GM23338 (cell line): ENCODE measurements around the gene MTMR6. TPM values are rescaled to one million over a fixed set of nuclear protein-coding genes. Genes with fewer than 3 reads are reported as not detected.

ENCODE experiments used
- ATAC-seq: fragments of 200-7000 bp; cut with Tn5 transposase; 3 replicates; pipeline ENCODE4 v1.9.1; 2020
- DNase-seq: peaks from one replicate; pipeline ENCODE4 v3.0.0-alpha.2; 2015; ENCODE audit warnings: low spot score
- H2AFZ ChIP-seq: fragments of 200-600 bp; sonication (generic); 2 replicates; pipeline ENCODE4 v1.8.0; 2016; ENCODE audit warnings: antibody characterized with exemption, mild to moderate bottlenecking, moderate library complexity
- H3F3A ChIP-seq: fragments of 200-600 bp; sonication (generic); replicated peaks from 2 replicates; pipeline ENCODE4 v1.8.0; 2017; ENCODE audit warnings: antibody characterized with exemption, mixed run types, low read depth
- H3K27ac ChIP-seq: fragments of 200-600 bp; sonication (generic); 2 replicates; pipeline ENCODE4 v1.6.1; 2016; ENCODE audit warnings: low read depth
- H3K27me3 ChIP-seq: fragments of 200-600 bp; sonication (generic); 2 replicates; pipeline ENCODE4 v1.8.0; 2016; ENCODE audit warnings: mild to moderate bottlenecking, mixed run types, moderate library complexity; ENCODE audit not compliant: insufficient read depth
- H3K36me3 ChIP-seq: fragments of 200-600 bp; sonication (generic); 2 replicates; pipeline ENCODE4 v1.8.0; 2016; ENCODE audit warnings: mild to moderate bottlenecking; ENCODE audit not compliant: insufficient read depth
- H3K4me1 ChIP-seq: fragments of 200-600 bp; sonication (generic); 2 replicates; pipeline ENCODE4 v1.8.0; 2016; ENCODE audit warnings: mild to moderate bottlenecking, moderate library complexity; ENCODE audit not compliant: insufficient read depth
- H3K4me2 ChIP-seq: fragments of 200-600 bp; sonication (generic); 2 replicates; pipeline ENCODE4 v1.7.1; 2017; ENCODE audit warnings: mixed run types
- H3K4me3 ChIP-seq: fragments of 200-600 bp; sonication (generic); 2 replicates; pipeline ENCODE4 v1.6.1; 2016; ENCODE audit warnings: mixed run types
- H3K79me2 ChIP-seq: fragments of 200-600 bp; sonication (generic); replicated peaks from 2 replicates; pipeline ENCODE4 v1.8.0; 2017; ENCODE audit warnings: mild to moderate bottlenecking; ENCODE audit not compliant: insufficient read depth
- H3K9me2 ChIP-seq: fragments of 200-600 bp; sonication (generic); 2 replicates; pipeline ENCODE4 v1.8.0; 2017; ENCODE audit not compliant: insufficient read depth
- H4K20me1 ChIP-seq: fragments of 200-600 bp; sonication (generic); replicated peaks from 2 replicates; pipeline ENCODE4 v1.8.0; 2017; ENCODE audit warnings: mild to moderate bottlenecking; ENCODE audit not compliant: insufficient read depth
- H3K27ac Mint-ChIP-seq: 2 replicates; pipeline ENCODE4 v1.8.0; 2020; ENCODE audit warnings: inconsistent platforms, mild to moderate bottlenecking, moderate library complexity, mixed read lengths
- H3K27me3 Mint-ChIP-seq: 3 replicates; pipeline ENCODE4 v1.8.0; 2022; ENCODE audit warnings: low read depth, mild to moderate bottlenecking, moderate library complexity, mixed read lengths, inconsistent platforms; ENCODE audit not compliant: insufficient read depth, poor library complexity
- H3K36me3 Mint-ChIP-seq: 3 replicates; pipeline ENCODE4 v1.8.0; 2021; ENCODE audit warnings: low read depth, mild to moderate bottlenecking, inconsistent platforms, moderate library complexity, mixed read lengths
- H3K4me1 Mint-ChIP-seq: 3 replicates; pipeline ENCODE4 v1.8.0; 2020; ENCODE audit warnings: mild to moderate bottlenecking, inconsistent platforms, mixed read lengths
- H3K4me3 Mint-ChIP-seq: 3 replicates; pipeline ENCODE4 v1.8.0; 2021; ENCODE audit warnings: moderate library complexity, mild to moderate bottlenecking, inconsistent platforms, mixed read lengths
- H3K9me3 Mint-ChIP-seq: 3 replicates; pipeline ENCODE4 v1.8.0; 2020; ENCODE audit warnings: moderate library complexity, mild to moderate bottlenecking, inconsistent platforms, mixed read lengths
- CTCF ChIP-seq, 2 experiments: fragments of 200-600 bp in 1 of 2; sonication (generic) in 1 of 2; conservative IDR thresholded peaks; 2 replicates each; pipeline versions ENCODE4 v1.5.1 to v1.6.1; 2016 to 2017; ENCODE audit warnings: antibody characterized with exemption in 2 of 2, low read depth in 2 of 2, mild to moderate bottlenecking in 2 of 2, moderate library complexity in 1 of 2
- ETS1 ChIP-seq: IDR thresholded peaks from 2 replicates; pipeline ENCODE4 v1.6.1; 2016; ENCODE audit warnings: antibody characterized with exemption
- EZH2phosphoT487 ChIP-seq: fragments of 200-600 bp; sonication (generic); IDR thresholded peaks from one replicate; pipeline ENCODE4 v1.8.1; 2018; ENCODE audit warnings: antibody characterized with exemption; ENCODE audit not compliant: unreplicated experiment
- POLR2AphosphoS5 ChIP-seq: IDR thresholded peaks from 2 replicates; pipeline ENCODE4 v1.6.1; 2016; ENCODE audit warnings: antibody characterized with exemption, low read depth
- REST ChIP-seq: IDR thresholded peaks from one replicate; pipeline ENCODE4 v1.6.1; 2018; ENCODE audit warnings: antibody characterized with exemption; ENCODE audit not compliant: unreplicated experiment
- STAT1 ChIP-seq: IDR thresholded peaks from one replicate; pipeline ENCODE4 v1.6.1; 2016; ENCODE audit warnings: antibody characterized with exemption; ENCODE audit not compliant: unreplicated experiment
- ZNF114 ChIP-seq: fragments of 250-450 bp; sonication (Bioruptor Pico); IDR thresholded peaks from 2 replicates; pipeline ENCODE4 v1.5.0; 2020; ENCODE audit warnings: mild to moderate bottlenecking, moderate library complexity
- polyA plus RNA-seq: library from polyadenylated mRNA; unstranded; fragments of >200 nt; fragmentation: Nextera tagmentation; extraction: Ambion mirVana; gene quantifications from 2 replicates; pipeline ENCODE4 v1.2.1, GENCODE V29; 2016
- total RNA-seq: library from RNA; depleted of rRNA; stranded (reverse); fragments of >200 nt; shearing (Covaris generic); gene quantifications from 2 replicates; pipeline ENCODE4 v1.2.3, GENCODE V29; 2014

Gene MTMR6
- total and polyA plus RNA-seq, 2 experiments from 2014 or later = 4.6 to 9.5 TPM

- TF ChIP-seq EZH2phosphoT487 = no peak
Measured at GRCh38 chr13:25213715-25214114, 73.6 kb downstream of the MTMR6 start (continued).

GRCh38 chr13:25210842-25211569 lies 76.3 kb downstream of the MTMR6 start:
- Histone ChIP-seq H3K79me2 (no peaks in the 10 kb centered on the region), H3K4me2 (no peak overlapping the region), H3K27me3 (no peaks in the 10 kb centered on the region), H3K4me3 (no peak overlapping the region), H3K4me1 (no peaks in the 10 kb centered on the region; the same call in none of the 2 replicates), H3F3A (no peaks in the 10 kb centered on the region), H3K9me2 (no peaks in the 10 kb centered on the region), H3K36me3 (no peaks in the 10 kb centered on the region), H2AFZ (no peak overlapping the region; the same call in 1 of the 2 replicates), H3K27ac (no peak overlapping the region), H4K20me1 (no peaks in the 10 kb centered on the region)
- no peak overlapping the region for H3K27ac Mint-ChIP-seq
- H3K36me3 Mint-ChIP-seq = no peaks in the 10 kb centered on the region; the same call in 2 of the 3 replicates
- no peak overlapping the region for H3K4me3 Mint-ChIP-seq
- no peak for TF ChIP-seq STAT1
- TF ChIP-seq CTCF (conservative IDR thresholded peaks at IDR 0.05; ENCODE audit: low read depth in 2 of 2) = no peak
- no peak for TF ChIP-seq ZNF114 (CRISPR knock-in tag)
- TF ChIP-seq EZH2phosphoT487 = no peak
- peaks cover 2% of the 10 kb centered on the region for H3K27me3 Mint-ChIP-seq
- H3K4me1 Mint-ChIP-seq = peaks cover 4% of the 10 kb centered on the region; the same call in 2 of the 3 replicates
- DNase-seq (no peak), ATAC-seq (no peak)
- peaks cover 2% of the 10 kb centered on the region; the same call in 1 of the 3 replicates for H3K9me3 Mint-ChIP-seq

- H3K27ac ChIP-seq = no peak overlapping the region
- no peak overlapping the region for H3K4me3 ChIP-seq
- H3K79me2 ChIP-seq = no peaks in the 10 kb centered on the region
- Mint-ChIP-seq H3K4me1 (peaks cover 15% of the 10 kb centered on the region; the same call in 2 of the 3 replicates), H3K27ac (no peak overlapping the region), H3K27me3 (peaks cover 2% of the 10 kb centered on the region), H3K36me3 (no peaks in the 10 kb centered on the region; the same call in 2 of the 3 replicates), H3K9me3 (peaks cover 2% of the 10 kb centered on the region; the same call in 1 of the 3 replicates), H3K4me3 (no peak overlapping the region)
- H3K36me3 ChIP-seq = no peaks in the 10 kb centered on the region
- H3F3A ChIP-seq = no peaks in the 10 kb centered on the region
- no peak overlapping the region for H2AFZ ChIP-seq
- no peaks in the 10 kb centered on the region for H3K27me3 ChIP-seq
- DNase-seq (no peak), ATAC-seq (no peak)
- no peak overlapping the region for H3K4me2 ChIP-seq
- no peaks in the 10 kb centered on the region; the same call in none of the 2 replicates for H3K4me1 ChIP-seq
- H4K20me1 ChIP-seq = no peaks in the 10 kb centered on the region
- no peaks in the 10 kb centered on the region for H3K9me2 ChIP-seq
- TF ChIP-seq REST (no peak), ETS1 (no peak), POLR2AphosphoS5 (no peak)
Measured at GRCh38 chr13:25207291-25207810, 79.9 kb downstream of the MTMR6 start.
